ENCODE measurements around the gene ZBTB5.
"Not testable (repeated sequence)": the region's sequence is repeated elsewhere in the genome, so short reads cannot be mapped to it uniquely, and the experiment has no call there.

Gene ZBTB5

DNA sequence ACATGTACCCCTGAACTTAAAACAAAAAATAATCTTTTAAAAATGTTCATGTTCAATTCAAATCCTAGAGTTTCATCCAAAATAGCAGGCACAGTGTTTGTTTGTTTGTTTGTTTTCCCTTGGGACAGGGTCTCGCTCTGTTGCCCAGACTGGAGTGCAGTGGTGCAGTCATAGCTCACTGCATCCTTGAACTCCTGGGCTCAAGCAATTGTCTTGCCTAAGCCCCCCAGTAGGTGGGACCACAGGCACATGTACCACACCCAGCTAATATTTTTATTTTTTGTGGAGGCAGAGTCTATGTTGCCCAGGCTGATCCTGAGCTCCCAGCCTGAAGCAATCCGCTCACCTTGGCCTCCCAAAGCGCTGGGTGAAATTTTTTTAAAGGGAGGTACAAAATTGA is 15.5 kb upstream of the ZBTB5 start:
- no peak for DNase-seq (ENCODE audit: extremely low read depth, low read depth)
- TF ChIP-seq, protein P1, sequence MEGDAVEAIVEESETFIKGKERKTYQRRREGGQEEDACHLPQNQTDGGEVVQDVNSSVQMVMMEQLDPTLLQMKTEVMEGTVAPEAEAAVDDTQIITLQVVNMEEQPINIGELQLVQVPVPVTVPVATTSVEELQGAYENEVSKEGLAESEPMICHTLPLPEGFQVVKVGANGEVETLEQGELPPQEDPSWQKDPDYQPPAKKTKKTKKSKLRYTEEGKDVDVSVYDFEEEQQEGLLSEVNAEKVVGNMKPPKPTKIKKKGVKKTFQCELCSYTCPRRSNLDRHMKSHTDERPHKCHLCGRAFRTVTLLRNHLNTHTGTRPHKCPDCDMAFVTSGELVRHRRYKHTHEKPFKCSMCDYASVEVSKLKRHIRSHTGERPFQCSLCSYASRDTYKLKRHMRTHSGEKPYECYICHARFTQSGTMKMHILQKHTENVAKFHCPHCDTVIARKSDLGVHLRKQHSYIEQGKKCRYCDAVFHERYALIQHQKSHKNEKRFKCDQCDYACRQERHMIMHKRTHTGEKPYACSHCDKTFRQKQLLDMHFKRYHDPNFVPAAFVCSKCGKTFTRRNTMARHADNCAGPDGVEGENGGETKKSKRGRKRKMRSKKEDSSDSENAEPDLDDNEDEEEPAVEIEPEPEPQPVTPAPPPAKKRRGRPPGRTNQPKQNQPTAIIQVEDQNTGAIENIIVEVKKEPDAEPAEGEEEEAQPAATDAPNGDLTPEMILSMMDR (IDR thresholded peaks at IDR 0.05; ENCODE audit: low read depth, low read length) = no peak

DNA sequence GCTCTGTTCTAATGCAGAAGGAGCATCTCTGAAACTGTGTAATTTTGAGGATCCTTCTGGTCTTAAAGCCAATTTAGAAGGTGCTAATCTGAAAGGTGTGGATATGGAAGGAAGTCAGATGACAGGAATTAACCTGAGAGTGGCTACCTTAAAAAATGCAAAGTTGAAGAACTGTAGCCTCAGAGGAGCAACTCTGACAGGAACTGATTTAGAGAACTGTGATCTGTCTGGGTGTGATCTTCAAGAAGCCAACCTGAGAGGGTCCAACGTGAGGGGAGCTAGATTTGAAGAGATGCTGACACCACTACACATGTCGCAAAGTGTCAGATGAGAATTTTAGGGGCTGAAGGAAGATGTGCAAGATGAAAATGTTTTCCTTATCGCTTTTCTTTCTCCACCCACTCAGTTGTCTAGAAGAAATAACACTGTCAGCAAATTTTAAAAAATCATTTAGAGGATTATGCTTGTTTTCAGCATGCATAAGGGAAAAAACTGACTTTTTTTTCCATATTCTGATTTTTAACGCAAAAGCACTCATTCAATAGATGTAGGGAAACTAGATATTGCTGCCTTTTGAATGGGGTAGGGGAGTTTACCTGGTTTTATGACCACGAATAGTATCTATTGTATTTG is 12.9 kb upstream of the ZBTB5 start:
- not testable (repeated sequence) for DNase-seq (ENCODE audit: extremely low read depth, low read depth)

DNA sequence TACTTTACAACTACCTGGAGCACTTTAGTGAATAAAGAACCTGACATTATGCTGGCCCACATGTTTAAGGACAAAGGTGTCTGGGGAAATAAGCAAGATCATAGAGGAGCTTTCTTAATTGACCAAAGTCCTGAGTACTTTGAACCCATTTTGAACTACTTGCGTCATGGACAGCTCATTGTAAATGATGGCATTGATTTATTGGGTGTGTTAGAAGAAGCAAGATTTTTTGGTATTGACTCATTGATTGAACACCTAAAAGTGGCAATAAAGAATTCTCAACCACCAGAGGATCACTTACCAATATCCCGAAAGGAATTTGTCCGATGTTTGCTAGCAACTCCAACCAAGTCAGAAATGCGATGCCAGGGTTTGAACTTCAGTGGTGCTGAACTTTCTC is 12.2 kb upstream of the ZBTB5 start:
- not testable (repeated sequence) for DNase-seq (ENCODE audit: extremely low read depth, low read depth)

DNA sequence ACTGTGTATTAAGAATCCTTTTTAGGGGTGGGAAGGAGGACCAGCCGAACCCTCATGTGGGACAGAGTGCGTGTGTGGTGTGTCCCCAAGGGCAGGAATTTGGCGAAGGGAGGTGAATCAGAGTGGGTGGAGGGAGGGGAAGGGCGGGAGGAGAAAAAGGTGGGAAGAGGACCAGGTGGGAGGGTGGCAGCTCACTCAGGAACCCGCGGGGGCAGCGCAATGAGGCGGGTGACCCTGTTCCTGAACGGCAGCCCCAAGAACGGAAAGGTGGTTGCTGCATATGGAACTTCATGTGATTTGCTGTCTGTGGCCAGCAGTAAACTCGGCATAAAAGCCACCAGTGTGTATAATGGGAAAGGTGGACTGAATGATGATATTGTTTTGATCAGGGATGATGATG is 11.7 kb upstream of the ZBTB5 start:
- TF ChIP-seq, protein P1 (IDR thresholded peaks at IDR 0.05; ENCODE audit: low read depth, low read length) = no peak
- no peak for DNase-seq (ENCODE audit: extremely low read depth, low read depth)

DNA sequence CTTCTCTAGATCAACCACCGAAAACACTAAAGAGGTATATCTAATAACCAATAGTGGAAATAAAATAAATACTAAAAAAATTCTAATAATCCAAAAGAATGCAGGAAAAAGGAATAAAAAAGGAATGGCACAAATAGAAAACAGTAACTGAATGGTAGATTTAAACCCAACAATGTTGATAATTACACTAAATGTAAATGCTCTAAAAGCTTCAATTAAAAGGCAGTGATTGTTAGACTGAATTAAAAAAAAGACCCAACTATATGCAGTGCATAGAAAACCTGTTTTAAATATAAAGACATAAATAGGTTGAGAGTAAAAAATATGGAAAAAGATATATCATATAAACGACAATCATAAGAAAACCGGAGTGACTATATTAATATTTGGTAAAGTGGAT is 9.2 kb upstream of the ZBTB5 start:
- no peak for DNase-seq (ENCODE audit: extremely low read depth, low read depth)
- TF ChIP-seq, protein P1 (IDR thresholded peaks at IDR 0.05; ENCODE audit: low read depth, low read length) = no peak

DNA sequence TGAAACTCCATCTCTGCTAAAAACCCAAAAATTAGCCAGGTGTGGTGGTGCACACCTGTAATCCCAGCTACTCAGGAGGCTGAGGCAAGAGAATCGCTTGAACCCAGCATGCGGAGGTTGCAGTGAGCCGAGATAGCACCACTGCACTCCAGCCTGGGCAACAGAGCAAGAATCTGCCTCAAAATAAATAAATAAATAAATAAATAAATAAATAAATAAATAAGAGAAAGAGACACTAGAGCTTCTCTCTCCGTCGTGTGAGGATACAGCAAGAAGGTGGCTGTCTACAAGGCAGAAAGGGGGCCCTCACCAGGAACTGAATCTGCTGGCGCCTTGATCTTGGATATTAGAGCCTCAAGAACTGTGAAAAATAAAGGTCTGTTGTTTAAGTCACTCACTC is 8.7 kb upstream of the ZBTB5 start:
- DNase-seq (ENCODE audit: extremely low read depth, low read depth) = not testable (repeated sequence)

DNA sequence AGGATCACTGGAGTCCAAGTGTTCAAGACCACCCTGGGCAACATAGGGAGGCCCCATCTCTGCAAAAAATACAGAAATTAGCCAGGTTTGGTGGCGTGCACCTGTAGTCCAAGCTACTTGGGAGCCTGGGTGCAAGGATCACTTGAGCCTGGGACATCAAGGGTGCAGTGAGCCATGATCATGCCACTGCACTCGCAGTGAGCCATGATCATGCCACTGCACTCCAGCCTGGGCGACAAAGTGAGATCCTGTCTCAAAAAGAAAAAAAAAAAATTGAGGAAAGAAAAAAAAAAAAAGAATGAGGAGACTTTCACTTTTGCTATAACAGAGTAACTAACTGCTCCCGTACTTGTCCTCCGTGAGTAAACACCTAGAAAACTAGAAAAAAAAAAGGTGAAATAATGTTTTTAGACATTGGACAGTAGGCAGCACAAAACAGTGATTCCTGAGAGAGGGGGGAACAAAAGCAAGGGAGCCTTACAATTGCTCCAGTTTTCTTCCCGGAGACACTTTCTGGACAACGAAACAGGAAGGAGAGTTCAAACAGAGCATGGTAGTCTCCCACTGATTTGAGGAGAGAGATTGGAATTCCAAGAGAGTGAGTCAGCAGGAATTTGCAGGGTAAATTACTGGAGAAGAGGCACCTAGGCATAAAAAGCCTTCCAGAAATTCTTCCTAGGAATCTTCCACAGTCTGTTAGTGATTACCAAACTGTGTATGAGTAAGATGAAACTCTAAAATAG is 6.9 kb upstream of the ZBTB5 start:
- TF ChIP-seq, protein P1 (IDR thresholded peaks at IDR 0.05; ENCODE audit: low read depth, low read length) = no peak
- peak; percentile 72 for DNase-seq (ENCODE audit: extremely low read depth, low read depth)

DNA sequence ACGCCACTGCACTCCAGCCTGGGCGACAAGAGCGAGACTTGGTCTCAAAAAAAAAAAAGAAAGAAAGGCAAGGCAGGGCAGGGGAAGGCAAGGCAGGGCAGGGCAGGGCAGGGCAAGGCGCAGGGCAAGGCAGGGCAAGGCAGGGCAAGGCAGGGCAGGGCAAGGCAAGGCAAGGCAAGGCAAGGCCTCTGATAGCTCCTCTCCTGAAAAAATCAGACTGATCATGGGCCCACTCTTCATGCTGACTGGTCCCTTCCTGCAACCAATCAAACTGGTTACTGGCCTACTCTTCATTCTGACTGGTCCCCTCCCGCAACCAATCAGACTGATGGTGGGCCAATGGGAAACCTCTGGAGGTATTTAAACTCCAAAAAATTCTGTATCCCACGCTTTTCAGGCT is 3.4 kb upstream of the ZBTB5 start:
- DNase-seq (ENCODE audit: extremely low read depth, low read depth) = no peak
- TF ChIP-seq, protein P1 (IDR thresholded peaks at IDR 0.05; ENCODE audit: low read depth, low read length) = no peak

DNA sequence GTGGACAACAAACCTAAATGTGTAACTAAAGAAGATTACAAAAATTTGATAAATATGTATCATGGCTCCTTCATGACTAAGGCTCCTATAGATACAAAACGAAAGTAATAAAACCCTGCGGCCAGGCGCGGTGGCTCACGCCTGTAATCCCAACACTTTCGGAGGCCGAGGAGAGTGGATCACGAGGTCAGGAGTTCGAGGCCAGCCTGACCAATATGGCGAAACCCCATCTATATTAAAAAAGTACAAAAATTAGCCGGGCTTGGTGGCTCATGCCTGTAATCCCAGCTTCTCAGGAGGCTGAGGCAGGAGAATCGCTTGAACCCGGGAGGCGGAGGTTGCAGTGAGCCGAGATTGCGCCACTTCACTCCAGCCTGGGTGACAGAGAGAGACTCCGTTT is 2.3 kb upstream of the ZBTB5 start:
- not testable (repeated sequence) for DNase-seq (ENCODE audit: extremely low read depth, low read depth)
